HL-60/S4 (cell line): ENCODE measurements around the gene ZNF830.
"Not testable (repeated sequence)": the region's sequence is repeated elsewhere in the genome, so short reads cannot be mapped to it uniquely, and the experiment has no call there.

Source experiments
- in situ Hi-C: fragments of 300-500 bp; cut with MboI; formaldehyde crosslinking; loops from 2 replicates; pipeline ENCODE4 v1.14.3; 2022; ENCODE audit warnings: low sequenced_read_pairs

Gene ZNF830

GRCh38 chr17:34990921-34991365 lies 29.6 kb downstream of the ZNF830 start:
- in situ Hi-C loops = loop anchor here (10.0 kb wide), 1 partner anchor 124 kb away; the partner anchor contains the start of gene RAD51D

GRCh38 chr17:34991606-34992005 lies 30.3 kb downstream of the ZNF830 start:
- in situ Hi-C loops = loop anchor here (10.0 kb wide), 1 partner anchor 123 kb away; the partner anchor contains the start of gene RAD51D

- in situ Hi-C loops = loop anchor here (10.0 kb wide), 1 partner anchor 122 kb away; the partner anchor contains the start of gene RAD51D
These were observed 31.7 kb downstream of the ZNF830 start for GRCh38 chr17:34993031-34993430.

GRCh38 chr17:34996422-34997285 lies 35.3 kb downstream of the ZNF830 start:
- in situ Hi-C loops = loop anchor here (10.0 kb wide), 1 partner anchor 118 kb away; the partner anchor contains the start of gene RAD51D

GRCh38 chr17:34997355-34997862 lies 36.1 kb downstream of the ZNF830 start:
- in situ Hi-C loops = loop anchor here (10.0 kb wide), 1 partner anchor 117 kb away; the partner anchor contains the start of gene RAD51D

- in situ Hi-C loops = loop anchor here (10.0 kb wide), 1 partner anchor 117 kb away; the partner anchor contains the start of gene RAD51D
These were observed 36.9 kb downstream of the ZNF830 start for GRCh38 chr17:34998205-34998604.

- in situ Hi-C loops = loop anchor here (10.0 kb wide), 1 partner anchor 115 kb away; the partner anchor contains the start of gene RAD51D
These were observed 38.1 kb downstream of the ZNF830 start for GRCh38 chr17:34999456-34999855.

- in situ Hi-C loops = not testable (repeated sequence)
These were observed 39.6 kb downstream of the ZNF830 start for GRCh38 chr17:35000965-35001364.

GRCh38 chr17:35001549-35001948 lies 40.2 kb downstream of the ZNF830 start:
- in situ Hi-C loops = no loop called here

GRCh38 chr17:35002876-35003551 lies 41.7 kb downstream of the ZNF830 start:
- in situ Hi-C loops = no loop called here

GRCh38 chr17:35003778-35004177 lies 42.4 kb downstream of the ZNF830 start:
- in situ Hi-C loops = no loop called here

- in situ Hi-C loops = no loop called here
These were observed 45.0 kb downstream of the ZNF830 start for GRCh38 chr17:35006345-35006744.

GRCh38 chr17:35006961-35007360 lies 45.6 kb downstream of the ZNF830 start:
- in situ Hi-C loops = no loop called here

GRCh38 chr17:35010093-35010492 lies 48.8 kb downstream of the ZNF830 start:
- in situ Hi-C loops = no loop called here

GRCh38 chr17:35011671-35012216 lies 50.4 kb downstream of the ZNF830 start:
- in situ Hi-C loops = no loop called here
